HG03175 (cell line): ENCODE data around the gene PPP1R3G.
"Not testable (repeated sequence)": the region's sequence is repeated elsewhere in the genome, so short reads cannot be mapped to it uniquely, and the experiment has no call there.

Source experiments
- ATAC-seq: cut with Tn5 transposase; IDR thresholded peaks from one replicate; pipeline ENCODE4 v1.9.1; 2021; ENCODE audit warnings: mild to moderate bottlenecking, moderate library complexity; ENCODE audit not compliant: unreplicated experiment

The PPP1R3G gene

GRCh38 chr6:5084781-5085647 lies at the start of gene PPP1R3G:
Gene PPP1R3G, plus strand, starts transcription at chr6:5085341. Its CDS starts 145 bp downstream, at chr6:5085486.
- ATAC-seq, result peak; percentile 55

GRCh38 chr6:5036269-5036668 lies 48.9 kb upstream of the PPP1R3G start:
- no peak for ATAC-seq

- ATAC-seq, result no peak
These were observed 43.2 kb upstream of the PPP1R3G start for GRCh38 chr6:5041955-5042354.

- ATAC-seq, result no peak
These were observed 42.7 kb upstream of the PPP1R3G start for GRCh38 chr6:5042436-5042835.

- no peak for ATAC-seq
These were observed 40.3 kb upstream of the PPP1R3G start for GRCh38 chr6:5044866-5045265.

GRCh38 chr6:5045416-5045815 lies 39.7 kb upstream of the PPP1R3G start:
- ATAC-seq, result no peak

- no peak for ATAC-seq
These were observed 38.7 kb upstream of the PPP1R3G start for GRCh38 chr6:5046430-5046829.

GRCh38 chr6:5050009-5050408 lies 35.1 kb upstream of the PPP1R3G start:
- no peak for ATAC-seq

- no peak for ATAC-seq
These were observed 33.7 kb upstream of the PPP1R3G start for GRCh38 chr6:5051394-5051793.

- no peak for ATAC-seq
These were observed 32.1 kb upstream of the PPP1R3G start for GRCh38 chr6:5053038-5053437.

GRCh38 chr6:5053864-5054244 lies 31.3 kb upstream of the PPP1R3G start:
- ATAC-seq, result no peak

GRCh38 chr6:5054245-5054873 lies 30.8 kb upstream of the PPP1R3G start:
- no peak for ATAC-seq

GRCh38 chr6:5055118-5055517 lies 30.0 kb upstream of the PPP1R3G start:
- no peak for ATAC-seq

- no peak for ATAC-seq
These were observed 26.9 kb upstream of the PPP1R3G start for GRCh38 chr6:5058254-5058653.

GRCh38 chr6:5059036-5059896 lies 25.9 kb upstream of the PPP1R3G start:
- ATAC-seq, result no peak

GRCh38 chr6:5060439-5060838 lies 24.7 kb upstream of the PPP1R3G start:
- ATAC-seq, result not testable (repeated sequence)

- ATAC-seq, result no peak
These were observed 24.0 kb upstream of the PPP1R3G start for GRCh38 chr6:5061152-5061551.

GRCh38 chr6:5063617-5064016 lies 21.5 kb upstream of the PPP1R3G start:
- ATAC-seq, result no peak

GRCh38 chr6:5066456-5067093 lies 18.6 kb upstream of the PPP1R3G start:
- ATAC-seq, result no peak

- ATAC-seq, result no peak
These were observed 17.8 kb upstream of the PPP1R3G start for GRCh38 chr6:5067305-5067704.
